Activated CD4-positive, alpha-beta T cell treated with anti-CD3 and anti-CD28 coated beads, Interleukin-2, amount 50 U/mL, for 48 hours (primary cell): ENCODE data around the gene RABGAP1L.

Experiments
- DNase-seq, 2 experiments: peaks; one replicate each; pipeline ENCODE4 v3.0.0-alpha.2; 2020

Gene RABGAP1L

GRCh38 chr1:174954073-174954460 is 794.7 kb downstream of the RABGAP1L start:
- no peak for DNase-seq

- DNase-seq, result no peak
Measured at GRCh38 chr1:174954671-174955669, 795.6 kb downstream of the RABGAP1L start.

GRCh38 chr1:174956086-174956485 is 796.8 kb downstream of the RABGAP1L start:
- DNase-seq, result no peak

GRCh38 chr1:174956976-174957375 is 797.7 kb downstream of the RABGAP1L start:
- no peak for DNase-seq

GRCh38 chr1:174957829-174958228 is 798.5 kb downstream of the RABGAP1L start:
- DNase-seq, result no peak

- DNase-seq, result no peak
Measured at GRCh38 chr1:174958396-174958795, 799.1 kb downstream of the RABGAP1L start.

GRCh38 chr1:174960362-174960761 is 801.0 kb downstream of the RABGAP1L start:
- no peak for DNase-seq

GRCh38 chr1:174963529-174964125 is 804.3 kb downstream of the RABGAP1L start:
- DNase-seq, result no peak

GRCh38 chr1:174964261-174964971 is 805.1 kb downstream of the RABGAP1L start:
- DNase-seq, result no peak

GRCh38 chr1:174964972-174965361 is 805.6 kb downstream of the RABGAP1L start:
- no peak for DNase-seq

- DNase-seq, result peak in 1 of 2 experiments; percentile 16
Measured at GRCh38 chr1:174965362-174966007, 806.2 kb downstream of the RABGAP1L start.

- no peak for DNase-seq
Measured at GRCh38 chr1:174966008-174966572, 806.8 kb downstream of the RABGAP1L start.

- no peak for DNase-seq
Measured at GRCh38 chr1:174967845-174968705, 808.8 kb downstream of the RABGAP1L start.

- peak in 1 of 2 experiments; percentile 17 for DNase-seq
Measured at GRCh38 chr1:174968750-174969244, 809.5 kb downstream of the RABGAP1L start.

- DNase-seq, result no peak
Measured at GRCh38 chr1:174969977-174970376, 810.7 kb downstream of the RABGAP1L start.

- no peak for DNase-seq
Measured at GRCh38 chr1:174971466-174971865, 812.1 kb downstream of the RABGAP1L start.

GRCh38 chr1:174971902-174972301 is 812.6 kb downstream of the RABGAP1L start:
- DNase-seq, result no peak

- DNase-seq, result no peak
Measured at GRCh38 chr1:174974711-174975119, 815.4 kb downstream of the RABGAP1L start.

- no peak for DNase-seq
Measured at GRCh38 chr1:174975764-174976163, 816.4 kb downstream of the RABGAP1L start.

GRCh38 chr1:174976436-174977108 is 817.3 kb downstream of the RABGAP1L start:
- DNase-seq, result no peak
